Tibial nerve (tissue), 4 donors: Measurements from ENCODE around the gene GNAI3.

Source experiments
- EP300 ChIP-seq, 2 donors: sonication (generic); formaldehyde crosslinking; IDR thresholded peaks; one replicate each; pipeline ENCODE4 v1.6.1; 2017; ENCODE audit warnings: antibody characterized with exemption in 2 of 2, mild to moderate bottlenecking in 1 of 2
- TF ChIP-seq, protein P1 (sequence below), 5 experiments: fragments of 200-600 bp in 3 of 5; fragments of 450-650 bp in 2 of 5; sonication (generic) in 3 of 5; IDR thresholded peaks; one replicate each; pipeline ENCODE4 v1.5.1; 2016 to 2019; ENCODE audit warnings: antibody characterized with exemption in 5 of 5, mild to moderate bottlenecking in 3 of 5, moderate library complexity in 2 of 5

- TF ChIP-seq, protein P1, sequence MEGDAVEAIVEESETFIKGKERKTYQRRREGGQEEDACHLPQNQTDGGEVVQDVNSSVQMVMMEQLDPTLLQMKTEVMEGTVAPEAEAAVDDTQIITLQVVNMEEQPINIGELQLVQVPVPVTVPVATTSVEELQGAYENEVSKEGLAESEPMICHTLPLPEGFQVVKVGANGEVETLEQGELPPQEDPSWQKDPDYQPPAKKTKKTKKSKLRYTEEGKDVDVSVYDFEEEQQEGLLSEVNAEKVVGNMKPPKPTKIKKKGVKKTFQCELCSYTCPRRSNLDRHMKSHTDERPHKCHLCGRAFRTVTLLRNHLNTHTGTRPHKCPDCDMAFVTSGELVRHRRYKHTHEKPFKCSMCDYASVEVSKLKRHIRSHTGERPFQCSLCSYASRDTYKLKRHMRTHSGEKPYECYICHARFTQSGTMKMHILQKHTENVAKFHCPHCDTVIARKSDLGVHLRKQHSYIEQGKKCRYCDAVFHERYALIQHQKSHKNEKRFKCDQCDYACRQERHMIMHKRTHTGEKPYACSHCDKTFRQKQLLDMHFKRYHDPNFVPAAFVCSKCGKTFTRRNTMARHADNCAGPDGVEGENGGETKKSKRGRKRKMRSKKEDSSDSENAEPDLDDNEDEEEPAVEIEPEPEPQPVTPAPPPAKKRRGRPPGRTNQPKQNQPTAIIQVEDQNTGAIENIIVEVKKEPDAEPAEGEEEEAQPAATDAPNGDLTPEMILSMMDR (IDR thresholded peaks at IDR 0.05), result no peak
- TF ChIP-seq EP300 (IDR thresholded peaks at IDR 0.05), result no peak
Observed at GRCh38 chr1:109616391-109616790, 68.0 kb downstream of the GNAI3 start.
